Transverse colon (tissue), 4 donors: ENCODE data around the gene WWC1. TPM values are rescaled to one million over a fixed set of nuclear protein-coding genes. Genes with fewer than 3 reads are reported as not detected.

Source experiments
- DNase-seq: peaks from one replicate; pipeline ENCODE4 v3.0.0-alpha.2; 2019
- H3K27ac ChIP-seq, 4 donors: fragments of 200-600 bp; sonication (generic); 2 replicates each; pipeline ENCODE4 v1.5.1; 2016 to 2018; ENCODE audit warnings: inconsistent platforms in 4 of 4
- H3K27me3 ChIP-seq: fragments of 200-600 bp; sonication (generic); 2 replicates; pipeline ENCODE4 v1.5.1; 2017; ENCODE audit warnings: inconsistent platforms
- H3K36me3 ChIP-seq, 4 donors: fragments of 200-600 bp; sonication (generic); 2 replicates each; pipeline ENCODE4 v1.5.1; 2017 to 2019; ENCODE audit warnings: inconsistent platforms in 4 of 4
- H3K4me1 ChIP-seq, 4 donors: fragments of 200-600 bp; sonication (generic); 2 replicates each; pipeline ENCODE4 v1.5.1; 2017 to 2020; ENCODE audit warnings: inconsistent platforms in 4 of 4
- H3K4me3 ChIP-seq, 4 donors: fragments of 200-600 bp; sonication (generic); 1 replicate in 1 of 4; 2 replicates in 3 of 4; pipeline versions ENCODE4 v1.5.1 to v1.6.1; 2017 to 2019; ENCODE audit warnings: inconsistent platforms in 4 of 4
- H3K9me3 ChIP-seq, 2 donors: fragments of 200-600 bp; sonication (generic); 2 replicates each; pipeline ENCODE4 v1.5.1; 2017 to 2019; ENCODE audit warnings: inconsistent platforms in 2 of 2
- CTCF ChIP-seq, 5 experiments: fragments of 200-600 bp in 3 of 5; fragments of 450-650 bp in 2 of 5; sonication (generic) in 3 of 5; IDR thresholded peaks; 1 replicate in 2 of 5; 2 replicates in 3 of 5; pipeline ENCODE4 v1.5.1; 2016 to 2017; ENCODE audit warnings: antibody characterized with exemption in 5 of 5, inconsistent platforms in 3 of 5, mild to moderate bottlenecking in 2 of 5, moderate library complexity in 1 of 5
- EP300 ChIP-seq: sonication (generic); formaldehyde crosslinking; IDR thresholded peaks from one replicate; pipeline ENCODE4 v1.6.1; 2017; ENCODE audit warnings: antibody characterized with exemption, low read depth
- POLR2A ChIP-seq: fragments of 450-650 bp; IDR thresholded peaks from one replicate; pipeline ENCODE4 v1.6.1; 2016; ENCODE audit warnings: antibody characterized with exemption, mild to moderate bottlenecking, moderate library complexity
- POLR2AphosphoS5 ChIP-seq, 3 donors: sonication (generic); formaldehyde crosslinking; IDR thresholded peaks; one replicate each; pipeline ENCODE4 v1.6.1; 2016; ENCODE audit warnings: antibody characterized with exemption in 3 of 3
- WGBS, 2 donors: methylation state at CpG; one replicate each; pipeline ENCODE4 v1.1.5; 2018; ENCODE audit warnings: low coverage in 1 of 2; 5-methylcytosine and 5-hydroxymethylcytosine counted together
- in situ Hi-C, 4 donors: fragments of 200-750 bp; cut with MboI; loops; one replicate each; pipeline versions ENCODE4 v1.15.0 to v1.15.1; 2017; ENCODE audit warnings: low sequenced_read_pairs in 3 of 4, low pct_ligation_motif_present in 1 of 4, low pct_unique_long_range_greater_than_20kb in 1 of 4
- intact Hi-C: fragments of 100-400 bp; cut with DNase I; formaldehyde crosslinking; loops from one replicate; pipeline ENCODE4 v1.15.1; 2023; ENCODE audit warnings: low total_unique reads
- total RNA-seq, 4 donors: library from RNA; depleted of rRNA; stranded (reverse); fragments of >200 nt; gene quantifications; one replicate each; pipeline ENCODE4 v1.1.0, GENCODE V29; 2016

Gene WWC1
- total RNA-seq, 4 donors from 2014 or later = 10.1 to 34.8 (median 16.8) TPM

GRCh38 chr5:168291964-168292785 lies 730 bp downstream of the WWC1 start:
- Histone ChIP-seq H3K4me1 (peaks cover 3 to 24% (median 14%) of the 10 kb centered on the region in 4 donors), H3K27me3 (peaks cover 31% of the 10 kb centered on the region), H3K9me3 (no peaks in the 10 kb centered on the region), H3K27ac (peak overlapping the region; percentile 36 to 79 (median 66)), H3K4me3 (peak overlapping the region; percentile 26 to 70 (median 58)), H3K36me3 (no peaks in the 10 kb centered on the region)
- intact Hi-C loops (no loop called here), in situ Hi-C loops (loop anchor here in 1 of 4 donors (25.0 kb wide), 1 partner anchor 370 kb away; no protein-coding TSS in a partner anchor)
- DNase-seq = peak; percentile 29
- TF ChIP-seq CTCF (IDR thresholded peaks at IDR 0.05) = no peak
- WGBS, 2 donors = 4% methylated on average over 27 of the region's 64 CpGs; no CpG with 5 or more reads in 1 of the 2 donors

GRCh38 chr5:168292786-168293696 lies 1.6 kb downstream of the WWC1 start:
- no peak for TF ChIP-seq CTCF (IDR thresholded peaks at IDR 0.05)
- no peak for TF ChIP-seq POLR2AphosphoS5 (IDR thresholded peaks at IDR 0.05)
- TF ChIP-seq POLR2A = no peak
- TF ChIP-seq EP300 = no peak
- Histone ChIP-seq H3K4me1 (peaks cover under 1 to 24% (median 14%) of the 10 kb centered on the region in 4 donors), H3K27me3 (peaks cover 31% of the 10 kb centered on the region), H3K9me3 (no peaks in the 10 kb centered on the region), H3K27ac (peak overlapping the region in 2 of 4 donors; percentile 74 to 79), H3K36me3 (no peaks in the 10 kb centered on the region), H3K4me3 (peak overlapping the region in 3 of 4 donors; percentile 54 to 70 (median 63))
- WGBS, 2 donors = 60 to 84% methylated on average over 5 to 18 of the region's 18 CpGs
- intact Hi-C loops = no loop called here
- in situ Hi-C loops = loop anchor here in 1 of 4 donors (25.0 kb wide), 1 partner anchor 369 kb away; no protein-coding TSS in a partner anchor
- DNase-seq = no peak

- Histone ChIP-seq H3K27me3 (peaks cover 31% of the 10 kb centered on the region), H3K27ac (no peak overlapping the region), H3K36me3 (no peaks in the 10 kb centered on the region), H3K4me3 (no peak overlapping the region), H3K9me3 (no peaks in the 10 kb centered on the region), H3K4me1 (peaks cover 0 to 19% (median 14%) of the 10 kb centered on the region in 4 donors)
- no peak for TF ChIP-seq POLR2A
- no peak for TF ChIP-seq CTCF (IDR thresholded peaks at IDR 0.05)
- no peak for TF ChIP-seq POLR2AphosphoS5 (IDR thresholded peaks at IDR 0.05)
- no peak for TF ChIP-seq EP300
- intact Hi-C loops (no loop called here), in situ Hi-C loops (loop anchor here in 1 of 4 donors (25.0 kb wide), 1 partner anchor 367 kb away; no protein-coding TSS in a partner anchor)
- 63 to 78% methylated on average over 2 to 12 of the region's 12 CpGs for WGBS, 2 donors
- no peak for DNase-seq
Observed at GRCh38 chr5:168295574-168296201, 4.2 kb downstream of the WWC1 start.
